Left ventricle myocardium inferior (tissue), 1 donor: ENCODE results near the gene FLT1. TPM values are rescaled to one million over a fixed set of nuclear protein-coding genes. Genes with fewer than 3 reads are reported as not detected.

Source experiments
- DNase-seq: peaks from one replicate; pipeline ENCODE4 v3.0.0-alpha.2; 2020
- H3K27ac ChIP-seq: fragments of 200-600 bp; replicated peaks from 2 replicates; pipeline ENCODE4 v1.8.0; 2021
- H3K27me3 ChIP-seq: fragments of 200-600 bp; 2 replicates; pipeline ENCODE4 v1.8.0; 2021; ENCODE audit warnings: low read depth
- H3K36me3 ChIP-seq: fragments of 200-600 bp; 2 replicates; pipeline ENCODE4 v1.8.0; 2021
- H3K4me1 ChIP-seq: fragments of 200-600 bp; 2 replicates; pipeline ENCODE4 v1.8.0; 2021
- H3K4me3 ChIP-seq: fragments of 200-600 bp; 2 replicates; pipeline ENCODE4 v1.8.0; 2021; ENCODE audit warnings: mild to moderate bottlenecking, moderate library complexity
- H3K9me3 ChIP-seq: fragments of 200-600 bp; replicated peaks from 2 replicates; pipeline ENCODE4 v1.8.0; 2021
- CTCF ChIP-seq: fragments of 200-600 bp; IDR thresholded peaks from 2 replicates; pipeline ENCODE4 v1.8.0; 2021; ENCODE audit warnings: antibody characterized with exemption, mild to moderate bottlenecking, borderline replicate concordance
- intact Hi-C: fragments of 100-400 bp; cut with micrococcal nuclease; formaldehyde crosslinking; loops from one replicate; pipeline ENCODE4 v1.11.0; 2022
- total RNA-seq: library from RNA; stranded (reverse); fragmentation: NEBNext Ultra II Directional; extraction: Animal tissue kit (Norgen Biotek cat#: 25700); gene quantifications from one replicate; pipeline ENCODE4 v1.2.1, GENCODE V29; 2021
- donor health status: DM: no; HTN: yes; CAD: no; lungs with severe emphysema.

The FLT1 gene
- total RNA-seq, 1 donor from 2014 or later, result 40.7 TPM

GRCh38 chr13:28434926-28435325 lies 60.0 kb downstream of the FLT1 start:
- TF ChIP-seq CTCF, result no peak
- Histone ChIP-seq H3K4me3 (no peak overlapping the region), H3K4me1 (peaks cover 75% of the 10 kb centered on the region), H3K9me3 (no peaks in the 10 kb centered on the region), H3K36me3 (peaks cover 44% of the 10 kb centered on the region), H3K27ac (no peak overlapping the region), H3K27me3 (no peaks in the 10 kb centered on the region)
- intact Hi-C loops, result no loop called here
- no peak for DNase-seq

- H3K36me3 ChIP-seq, result peaks cover 53% of the 10 kb centered on the region
- intact Hi-C loops, result no loop called here
Observed at GRCh38 chr13:28432816-28433560, 61.9 kb downstream of the FLT1 start.

GRCh38 chr13:28429685-28430290 lies 65.1 kb downstream of the FLT1 start:
- no peaks in the 10 kb centered on the region for H3K27me3 ChIP-seq
- TF ChIP-seq CTCF, result no peak
- peaks cover 59% of the 10 kb centered on the region for H3K4me1 ChIP-seq
- intact Hi-C loops, result no loop called here
- no peak for DNase-seq
- no peak overlapping the region for H3K4me3 ChIP-seq
- no peak overlapping the region for H3K27ac ChIP-seq
- H3K36me3 ChIP-seq, result peaks cover 64% of the 10 kb centered on the region
- no peaks in the 10 kb centered on the region for H3K9me3 ChIP-seq

More at GRCh38 chr13:28432816-28433560, 61.9 kb downstream of the FLT1 start:
- Histone ChIP-seq H3K9me3 (no peaks in the 10 kb centered on the region), H3K4me1 (peaks cover 73% of the 10 kb centered on the region), H3K4me3 (no peak overlapping the region), H3K27ac (no peak overlapping the region), H3K27me3 (no peaks in the 10 kb centered on the region)
- no peak for DNase-seq
- TF ChIP-seq CTCF, result no peak

GRCh38 chr13:28429096-28429495 lies 65.8 kb downstream of the FLT1 start:
- Histone ChIP-seq H3K4me1 (peaks cover 59% of the 10 kb centered on the region), H3K9me3 (no peaks in the 10 kb centered on the region), H3K36me3 (peaks cover 69% of the 10 kb centered on the region), H3K27ac (no peak overlapping the region), H3K4me3 (no peak overlapping the region), H3K27me3 (no peaks in the 10 kb centered on the region)
- intact Hi-C loops, result no loop called here
- TF ChIP-seq CTCF, result no peak
- DNase-seq, result no peak

- TF ChIP-seq CTCF, result no peak
- H3K4me1 ChIP-seq, result peaks cover 60% of the 10 kb centered on the region
- peaks cover 51% of the 10 kb centered on the region for H3K36me3 ChIP-seq
- H3K27ac ChIP-seq, result no peak overlapping the region
- H3K27me3 ChIP-seq, result no peaks in the 10 kb centered on the region
- no peak for DNase-seq
- no peak overlapping the region for H3K4me3 ChIP-seq
- H3K9me3 ChIP-seq, result no peaks in the 10 kb centered on the region
- intact Hi-C loops, result no loop called here
Observed at GRCh38 chr13:28426381-28426780, 68.5 kb downstream of the FLT1 start.
